Endothelial cell of umbilical vein (primary cell): ENCODE measurements around the gene PIP4K2B. TPM values are rescaled to one million over a fixed set of nuclear protein-coding genes. Genes with fewer than 3 reads are reported as not detected.

ENCODE experiments used
- BruUV-seq: library from RNA; stranded (reverse); fragments of 400-500 nt; replicated peaks from 2 replicates; lab custom pipeline; 2021; lab: Mats Ljungman, UMichigan
- CTCF ChIA-PET: fragments of 300-600, 350-600 bp; sonication (Branson Sonifier 250); formaldehyde crosslinking; loops from one replicate; lab custom pipeline; 2021; ENCODE audit warnings: antibody characterized with exemption, inconsistent platforms; lab: Charles Lee
- POLR2A ChIA-PET: fragments of 300-600, 350-600 bp; sonication (Branson Sonifier 250); formaldehyde crosslinking; loops from one replicate; lab custom pipeline; 2021; ENCODE audit warnings: antibody characterized with exemption, inconsistent platforms; lab: Charles Lee
- DNase-seq: peaks from one replicate; pipeline ENCODE4 v3.0.0-alpha.2; 2011; ENCODE audit warnings: low read depth, low spot score
- FAIRE-seq: peaks from 2 replicates; lab custom pipeline; 2011; peaks lifted over from hg19 to GRCh38; lab: Jason Lieb, UNC
- H2AFZ ChIP-seq: 2 replicates; pipeline ENCODE4 v1.6.0; 2012; ENCODE audit warnings: low read depth, low read length, control low read depth, inconsistent platforms
- H3K27ac ChIP-seq: 2 replicates; pipeline ENCODE4 v1.5.1; 2011; ENCODE audit warnings: low read depth, mild to moderate bottlenecking, control low read depth, low read length, moderate library complexity; ENCODE audit not compliant: insufficient read depth
- H3K27me3 ChIP-seq, 2 experiments: 2 replicates each; pipeline versions ENCODE4 v1.6.0 to v1.6.1; 2011; ENCODE audit warnings: low read length in 2 of 2, mixed read lengths in 1 of 2; ENCODE audit not compliant: control insufficient read depth in 2 of 2, insufficient read depth in 2 of 2
- H3K36me3 ChIP-seq, 2 experiments: 2 replicates in 1 of 2; 3 replicates in 1 of 2; pipeline ENCODE4 v1.5.1; 2011; ENCODE audit warnings: low read length in 2 of 2, mild to moderate bottlenecking in 1 of 2, moderate library complexity in 1 of 2; ENCODE audit not compliant: control insufficient read depth in 2 of 2, insufficient read depth in 2 of 2; ENCODE audit errors: extremely low read depth in 1 of 2
- H3K4me1 ChIP-seq: 3 replicates; pipeline ENCODE4 v1.5.1; 2011; ENCODE audit warnings: mild to moderate bottlenecking, low read length; ENCODE audit not compliant: control insufficient read depth, insufficient read depth; ENCODE audit errors: extremely low read depth
- H3K4me2 ChIP-seq: 2 replicates; pipeline ENCODE4 v1.6.1; 2011; ENCODE audit warnings: low read length, control low read depth, mixed read lengths; ENCODE audit not compliant: insufficient read depth
- H3K4me3 ChIP-seq, 3 experiments: fragments of 200-600 bp in 1 of 3; sonication (generic), shearing (Covaris generic) in 1 of 3; replicated peaks in 1 of 3; 2 replicates each; pipeline ENCODE4 v1.5.1; 2011 to 2016; ENCODE audit warnings: control low read depth in 3 of 3, low read length in 3 of 3, mild to moderate bottlenecking in 2 of 3, inconsistent platforms in 1 of 3, low read depth in 1 of 3, moderate library complexity in 1 of 3; ENCODE audit not compliant: insufficient read depth in 1 of 3
- H3K79me2 ChIP-seq: 2 replicates; pipeline ENCODE4 v1.6.0; 2012; ENCODE audit warnings: low read length, inconsistent platforms; ENCODE audit not compliant: control insufficient read depth, insufficient read depth
- H3K9ac ChIP-seq: replicated peaks from 2 replicates; pipeline ENCODE3; 2011; ENCODE audit warnings: low read length, control low read depth; ENCODE audit not compliant: insufficient read depth; ENCODE audit errors: extremely low read depth
- H3K9me1 ChIP-seq: replicated peaks from 3 replicates; pipeline ENCODE4 v1.6.0; 2011; ENCODE audit warnings: mild to moderate bottlenecking, low read length; ENCODE audit not compliant: control insufficient read depth, insufficient read depth; ENCODE audit errors: extremely low read depth
- H3K9me3 ChIP-seq: replicated peaks from 2 replicates; pipeline ENCODE4 v1.5.1; 2012; ENCODE audit warnings: low read length, inconsistent platforms; ENCODE audit not compliant: control insufficient read depth, insufficient read depth
- H4K20me1 ChIP-seq: replicated peaks from 2 replicates; pipeline ENCODE3; 2011; ENCODE audit warnings: mild to moderate bottlenecking, low read length; ENCODE audit not compliant: control insufficient read depth, insufficient read depth; ENCODE audit errors: extremely low read depth
- CTCF ChIP-seq, 2 donors: IDR thresholded peaks; 1 replicate in 1 of 2; 2 replicates in 1 of 2; pipeline ENCODE4 v1.5.1; 2011; ENCODE audit warnings: low read length in 2 of 2, mild to moderate bottlenecking in 2 of 2, moderate library complexity in 2 of 2, control low read depth in 1 of 2, inconsistent platforms in 1 of 2, low read depth in 1 of 2; ENCODE audit not compliant: insufficient read depth in 1 of 2; ENCODE audit errors: extremely low read depth in 1 of 2
- EZH2 ChIP-seq: IDR thresholded peaks from 2 replicates; pipeline ENCODE4 v1.6.1; 2012; ENCODE audit warnings: borderline replicate concordance, low read depth, mild to moderate bottlenecking, moderate library complexity, low read length, inconsistent platforms; ENCODE audit not compliant: severe bottlenecking
- FOS ChIP-seq: IDR thresholded peaks from 2 replicates; pipeline ENCODE4 v1.6.1; 2011; ENCODE audit warnings: mild to moderate bottlenecking, low read length, moderate library complexity, borderline replicate concordance; ENCODE audit not compliant: insufficient read depth
- GATA2 ChIP-seq: IDR thresholded peaks from 2 replicates; pipeline ENCODE4 v1.7.0; 2011; ENCODE audit warnings: low read depth, mild to moderate bottlenecking, moderate library complexity, mixed read lengths, low read length; ENCODE audit not compliant: insufficient read length, insufficient read depth
- JUN ChIP-seq: IDR thresholded peaks from 2 replicates; pipeline ENCODE4 v1.6.1; 2011; ENCODE audit warnings: borderline replicate concordance, low read depth; ENCODE audit not compliant: insufficient read length, insufficient read depth
- MYC ChIP-seq: IDR thresholded peaks from one replicate; pipeline ENCODE4 v1.6.1; 2011; ENCODE audit warnings: mild to moderate bottlenecking, low read depth, low read length
- POLR2A ChIP-seq: IDR thresholded peaks from 2 replicates; pipeline ENCODE4 v1.6.1; 2012; ENCODE audit warnings: low read depth, mild to moderate bottlenecking, control low read depth, low read length
- POLR2AphosphoS5 ChIP-seq: IDR thresholded peaks from 2 replicates; pipeline ENCODE4 v1.6.1; 2012; ENCODE audit warnings: low read depth, mild to moderate bottlenecking, control low read depth, low read length, moderate library complexity; ENCODE audit not compliant: insufficient read depth
- dilution Hi-C: fragments of 300-500 bp; cut with MboI; formaldehyde crosslinking; loops from one replicate; pipeline ENCODE4 v1.15.0; 2019; ENCODE audit warnings: low sequenced_read_pairs; ENCODE audit not compliant: extremely low pct_ligation_motif_present
- intact Hi-C: fragments of 100-400 bp; cut with micrococcal nuclease; formaldehyde crosslinking; loops from one replicate; pipeline ENCODE4 v1.10.0; 2022
- polyA plus RNA-seq, 4 experiments: library from polyadenylated mRNA; depleted of rRNA in 3 of 4; stranded (reverse) in 3 of 4; unstranded in 1 of 4; fragments of >200 nt; gene quantifications; 2 replicates each; pipeline versions ENCODE4 v1.2.1 to v1.2.3, GENCODE V29; 2011 to 2012; ENCODE audit warnings: missing spikeins in 1 of 4
- total RNA-seq: library from RNA; stranded (reverse); gene quantifications from 2 replicates; pipeline ENCODE4 v1.2.3, GENCODE V29; 2021
- TF ChIP-seq, protein P1 (sequence below): IDR thresholded peaks from 2 replicates; pipeline ENCODE4 v1.6.1; 2011; ENCODE audit not compliant: insufficient read depth, insufficient read length

PIP4K2B gene
- total and polyA plus RNA-seq, 2 donors (not counting 3 experiments of a cell fraction or from before 2014, with no cell fraction given): 23.1 to 48.8 TPM

DNA sequence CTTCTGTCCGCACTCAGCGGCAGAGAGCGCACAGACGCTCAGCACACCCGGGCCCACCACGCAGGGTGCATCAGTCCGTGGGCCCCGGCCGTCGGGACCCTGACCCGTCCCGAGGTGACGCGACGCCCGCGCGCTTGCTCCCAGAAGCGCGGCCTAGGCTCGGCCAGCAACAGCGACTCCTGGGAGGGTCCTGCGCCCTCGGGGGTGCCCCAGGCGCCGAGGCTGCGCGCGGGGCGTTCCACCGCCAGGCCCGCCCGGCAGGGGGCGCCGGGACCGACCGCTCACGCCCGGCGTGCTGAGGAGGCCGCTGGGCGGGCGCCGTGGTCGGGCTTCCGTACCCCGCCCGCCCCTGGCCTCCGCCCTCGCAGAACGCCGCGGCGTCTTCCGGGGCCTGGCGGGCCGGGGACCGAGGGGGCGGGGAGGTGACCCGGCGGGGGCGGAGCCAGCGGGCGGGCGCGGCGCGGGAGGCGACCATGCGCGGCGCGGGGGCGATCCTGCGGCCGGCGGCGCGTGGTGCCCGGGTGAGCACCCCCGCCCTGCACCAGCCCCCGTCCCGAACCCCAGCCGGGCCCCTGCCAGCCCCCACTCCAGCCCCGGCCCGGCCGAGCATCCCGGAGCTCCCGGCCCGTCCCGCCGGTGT is 69.3 kb downstream of the PIP4K2B start, which contains the start of gene CISD3:
TSS of gene CISD3 (plus strand) at position 456 of the 640 bp plus-strand sequence. CDS start at position 474, 18 bp downstream.
- no TSS peak for BruUV-seq
- dilution Hi-C loops: no loop called here
- Histone ChIP-seq H3K79me2 (peaks cover 3% of the 10 kb centered on the region), H4K20me1 (no peaks in the 10 kb centered on the region), H2AFZ (peak within 1 kb of the TSS; percentile 61), H3K9ac (peak within 1 kb of the TSS; percentile 57), H3K4me2 (peak within 1 kb of the TSS; percentile 75), H3K9me3 (no peaks in the 10 kb centered on the region), H3K4me3 (peak within 1 kb of the TSS; percentile 58 to 68 (median 64)), H3K36me3 (peaks cover 0 to 5% of the 10 kb centered on the region in 2 experiments), H3K27ac (peak within 1 kb of the TSS; percentile 25), H3K4me1 (peaks cover 27% of the 10 kb centered on the region), H3K27me3 (no peaks in the 10 kb centered on the region), H3K9me1 (no peaks in the 10 kb centered on the region)
- FAIRE-seq (no peak), DNase-seq (peak; percentile 63)
- POLR2A ChIA-PET: no interaction called here
- intact Hi-C loops: loop anchor here (1.0 kb wide), 2 partner anchors 28 to 53 kb away; no protein-coding TSS in a partner anchor
- peak; percentile 96 for TF ChIP-seq POLR2AphosphoS5
- TF ChIP-seq POLR2A: peak; percentile 58
- TF ChIP-seq, protein P1, sequence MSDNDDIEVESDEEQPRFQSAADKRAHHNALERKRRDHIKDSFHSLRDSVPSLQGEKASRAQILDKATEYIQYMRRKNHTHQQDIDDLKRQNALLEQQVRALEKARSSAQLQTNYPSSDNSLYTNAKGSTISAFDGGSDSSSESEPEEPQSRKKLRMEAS: no peak
- TF ChIP-seq MYC: no peak
- no peak for TF ChIP-seq GATA2
- no peak for TF ChIP-seq EZH2
- TF ChIP-seq JUN: no peak
- peak; percentile 62 to 77 for TF ChIP-seq CTCF (IDR thresholded peaks at IDR 0.05; ENCODE audit: extremely low read depth in 1 of 2, insufficient read depth in 1 of 2, low read depth in 1 of 2, low read length in 2 of 2)
- TF ChIP-seq FOS: no peak
- CTCF ChIA-PET: interaction anchor here (0.9 to 2.7 kb wide), 9 partner anchors 14 to 274 kb away, joined by 3 to 39 read pairs (median 4); partner anchors contain the start of gene EPOP
